Renal cortex interstitium (tissue), 11 donors: ENCODE results near the gene SH3BP2. TPM values are rescaled to one million over a fixed set of nuclear protein-coding genes. Genes with fewer than 3 reads are reported as not detected.

Source experiments
- DNase-seq, 11 donors: peaks; one replicate each; pipeline ENCODE4 v3.0.0-alpha.2; 2013; ENCODE audit warnings: low read depth in 9 of 11, low spot score in 4 of 11; ENCODE audit errors: extremely low read depth in 1 of 11
- polyA plus RNA-seq, 3 donors: library from polyadenylated mRNA; unstranded; fragments of 120-200 nt; gene quantifications; one replicate each; pipeline ENCODE4 v1.2.1, GENCODE V29; 2013; ENCODE audit not compliant: insufficient read length in 3 of 3

SH3BP2 gene
- polyA plus RNA-seq, 3 donors, result 23.9 to 46.5 (median 35.8) TPM

- no peak for DNase-seq
These were observed 19.1 kb downstream of the SH3BP2 start for GRCh38 chr4:2811830-2812611.

GRCh38 chr4:2812612-2813354, 19.9 kb downstream of the SH3BP2 start:
- DNase-seq, result no peak

GRCh38 chr4:2813446-2814405, 20.8 kb downstream of the SH3BP2 start:
- DNase-seq, result no peak

GRCh38 chr4:2814627-2815270, 21.9 kb downstream of the SH3BP2 start:
- no peak for DNase-seq

- no peak for DNase-seq
These were observed 23.6 kb downstream of the SH3BP2 start for GRCh38 chr4:2816401-2816954.

- DNase-seq, result no peak
These were observed 24.3 kb downstream of the SH3BP2 start for GRCh38 chr4:2817137-2817536.

- no peak for DNase-seq
These were observed 24.9 kb downstream of the SH3BP2 start for GRCh38 chr4:2817701-2818350.

- no peak for DNase-seq
These were observed 25.6 kb downstream of the SH3BP2 start for GRCh38 chr4:2818351-2818939.

GRCh38 chr4:2819244-2820215, 26.6 kb downstream of the SH3BP2 start:
- DNase-seq, result no peak

- DNase-seq, result no peak
These were observed 27.5 kb downstream of the SH3BP2 start for GRCh38 chr4:2820216-2820982.

GRCh38 chr4:2822461-2823300, 29.8 kb downstream of the SH3BP2 start:
- no peak for DNase-seq

- no peak for DNase-seq
These were observed 30.4 kb downstream of the SH3BP2 start for GRCh38 chr4:2823301-2823670.

GRCh38 chr4:2823671-2824328, 30.9 kb downstream of the SH3BP2 start:
- no peak for DNase-seq

- no peak for DNase-seq
These were observed 31.5 kb downstream of the SH3BP2 start for GRCh38 chr4:2824329-2824835.
